Measurements from ENCODE around the gene GALNT17.

GALNT17 gene

GRCh38 chr7:71130031-71130679 is 1.8 kb upstream of the GALNT17 start:
- TF ChIP-seq, protein P1, sequence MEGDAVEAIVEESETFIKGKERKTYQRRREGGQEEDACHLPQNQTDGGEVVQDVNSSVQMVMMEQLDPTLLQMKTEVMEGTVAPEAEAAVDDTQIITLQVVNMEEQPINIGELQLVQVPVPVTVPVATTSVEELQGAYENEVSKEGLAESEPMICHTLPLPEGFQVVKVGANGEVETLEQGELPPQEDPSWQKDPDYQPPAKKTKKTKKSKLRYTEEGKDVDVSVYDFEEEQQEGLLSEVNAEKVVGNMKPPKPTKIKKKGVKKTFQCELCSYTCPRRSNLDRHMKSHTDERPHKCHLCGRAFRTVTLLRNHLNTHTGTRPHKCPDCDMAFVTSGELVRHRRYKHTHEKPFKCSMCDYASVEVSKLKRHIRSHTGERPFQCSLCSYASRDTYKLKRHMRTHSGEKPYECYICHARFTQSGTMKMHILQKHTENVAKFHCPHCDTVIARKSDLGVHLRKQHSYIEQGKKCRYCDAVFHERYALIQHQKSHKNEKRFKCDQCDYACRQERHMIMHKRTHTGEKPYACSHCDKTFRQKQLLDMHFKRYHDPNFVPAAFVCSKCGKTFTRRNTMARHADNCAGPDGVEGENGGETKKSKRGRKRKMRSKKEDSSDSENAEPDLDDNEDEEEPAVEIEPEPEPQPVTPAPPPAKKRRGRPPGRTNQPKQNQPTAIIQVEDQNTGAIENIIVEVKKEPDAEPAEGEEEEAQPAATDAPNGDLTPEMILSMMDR (IDR thresholded peaks at IDR 0.05; ENCODE audit: control insufficient read depth, insufficient read depth, low read depth, low read length, missing control alignments), result no peak
- DNase-seq (ENCODE audit: low read depth), result no peak
- H3K4me3 ChIP-seq (ENCODE audit: control insufficient read depth, low read depth, low read length), result no peak overlapping the region

GRCh38 chr7:71131256-71132126 is 453 bp upstream of the GALNT17 start:
- DNase-seq (ENCODE audit: low read depth), result no peak
- H3K4me3 ChIP-seq (ENCODE audit: control insufficient read depth, low read depth, low read length), result no peak overlapping the region
- TF ChIP-seq, protein P1 (IDR thresholded peaks at IDR 0.05; ENCODE audit: control insufficient read depth, insufficient read depth, low read depth, low read length, missing control alignments), result no peak

DNA sequence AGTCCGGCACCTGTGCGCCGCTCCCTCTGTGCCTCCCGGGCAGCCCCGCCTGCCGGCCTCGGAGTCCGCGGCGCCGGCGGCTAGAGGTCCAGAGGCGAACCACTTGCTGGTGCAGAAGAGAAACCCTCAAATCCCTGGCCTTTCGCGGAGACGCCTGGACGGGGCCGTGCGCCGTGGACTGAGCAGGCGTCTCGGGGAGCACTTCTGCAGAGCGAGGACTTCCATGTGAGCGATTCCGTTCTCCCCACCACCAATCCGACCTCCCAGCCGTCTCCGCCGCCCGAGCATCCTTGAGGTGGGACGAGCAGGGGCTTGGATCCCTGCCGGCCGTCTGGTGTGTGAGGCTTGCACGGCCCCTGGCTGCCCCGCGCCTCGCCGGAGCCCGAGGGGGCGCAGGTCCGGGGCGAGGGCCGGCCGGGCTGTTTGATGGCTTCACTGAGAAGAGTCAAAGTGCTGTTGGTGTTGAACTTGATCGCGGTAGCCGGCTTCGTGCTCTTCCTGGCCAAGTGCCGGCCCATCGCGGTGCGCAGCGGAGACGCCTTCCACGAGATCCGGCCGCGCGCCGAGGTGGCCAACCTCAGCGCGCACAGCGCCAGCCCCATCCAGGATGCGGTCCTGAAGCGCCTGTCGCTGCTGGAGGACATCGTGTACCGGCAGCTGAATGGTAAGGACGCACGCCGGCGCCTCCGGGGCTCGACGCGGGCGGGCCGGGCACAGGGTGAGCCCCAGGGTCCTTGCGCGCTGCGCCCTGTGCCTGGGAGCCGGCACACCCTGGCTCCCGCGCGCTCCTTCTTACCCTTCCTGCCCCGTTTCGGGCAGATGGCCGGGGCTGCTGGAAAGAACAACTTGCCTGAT is 660 bp downstream of the GALNT17 start:
- H3K4me3 ChIP-seq (ENCODE audit: control insufficient read depth, low read depth, low read length), result no peak overlapping the region
- no peak for DNase-seq (ENCODE audit: low read depth)

DNA sequence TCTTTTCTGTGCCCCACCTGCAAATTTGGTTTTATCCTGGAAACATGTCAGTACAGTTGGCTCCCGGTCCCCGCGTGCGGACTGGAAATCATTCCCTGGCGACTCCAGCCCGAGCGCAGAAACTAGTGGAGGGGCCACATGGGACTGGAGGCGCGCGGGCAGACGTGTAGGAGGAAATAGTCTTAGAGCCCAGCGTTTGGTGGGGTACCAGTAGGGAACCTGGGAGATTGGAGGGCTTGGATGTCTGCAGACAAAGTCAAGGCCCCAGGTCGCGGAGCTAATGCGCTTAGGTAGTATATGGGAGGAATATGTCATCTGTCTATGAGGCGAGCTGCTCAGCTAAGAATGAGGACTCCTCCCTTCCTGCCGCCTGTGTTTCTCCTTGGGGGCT is 1.3 kb downstream of the GALNT17 start:
- H3K4me3 ChIP-seq (ENCODE audit: control insufficient read depth, low read depth, low read length), result no peak overlapping the region
- no peak for DNase-seq (ENCODE audit: low read depth)

More for the DNA sequence above, 660 bp downstream of the GALNT17 start:
- TF ChIP-seq, protein P1 (IDR thresholded peaks at IDR 0.05; ENCODE audit: control insufficient read depth, insufficient read depth, low read depth, low read length, missing control alignments), result no peak

DNA sequence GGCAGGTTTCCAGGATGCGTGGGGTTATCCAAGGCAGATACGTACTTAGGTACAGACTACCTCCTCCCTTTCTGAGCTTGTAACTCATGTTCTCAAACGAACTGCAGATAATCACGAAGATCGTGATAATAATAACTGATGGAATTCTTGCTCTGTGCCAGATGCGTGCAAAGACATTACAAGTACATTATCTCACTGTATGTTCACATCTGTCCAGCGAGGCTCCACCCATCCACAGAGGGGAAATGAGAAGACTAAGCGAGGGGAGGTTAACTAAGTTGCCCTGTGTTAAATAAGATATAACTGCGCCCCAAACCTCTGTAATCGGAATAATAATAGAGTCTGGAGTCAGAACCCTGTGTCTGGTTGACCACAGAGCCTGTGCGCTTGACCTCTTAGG is 1.9 kb downstream of the GALNT17 start:
- TF ChIP-seq, protein P1 (IDR thresholded peaks at IDR 0.05; ENCODE audit: control insufficient read depth, insufficient read depth, low read depth, low read length, missing control alignments), result no peak
- no peak overlapping the region for H3K4me3 ChIP-seq (ENCODE audit: control insufficient read depth, low read depth, low read length)
- DNase-seq (ENCODE audit: low read depth), result no peak

More for the DNA sequence above, 1.3 kb downstream of the GALNT17 start:
- TF ChIP-seq, protein P1 (IDR thresholded peaks at IDR 0.05; ENCODE audit: control insufficient read depth, insufficient read depth, low read depth, low read length, missing control alignments), result no peak

DNA sequence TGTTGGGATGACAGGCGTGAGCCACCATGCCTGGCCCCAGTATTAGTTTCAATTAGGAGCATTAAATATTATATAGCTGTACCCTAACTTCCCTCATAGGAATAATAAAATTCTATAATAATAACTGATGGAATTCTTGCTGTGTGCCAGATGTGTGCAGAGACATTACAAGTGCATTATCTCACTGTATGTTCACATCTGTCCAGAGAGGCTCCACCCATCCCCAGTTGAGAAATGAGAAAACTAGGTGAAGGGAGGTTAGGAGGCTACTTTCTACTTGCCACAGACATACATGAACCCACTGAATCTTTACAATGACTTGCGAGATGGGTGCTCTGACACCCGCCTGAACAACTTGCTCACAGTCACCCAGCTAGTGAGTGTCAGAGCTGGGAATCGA is 3.2 kb downstream of the GALNT17 start:
- no peak for DNase-seq (ENCODE audit: low read depth)
- no peak overlapping the region for H3K4me3 ChIP-seq (ENCODE audit: control insufficient read depth, low read depth, low read length)
- TF ChIP-seq, protein P1 (IDR thresholded peaks at IDR 0.05; ENCODE audit: control insufficient read depth, insufficient read depth, low read depth, low read length, missing control alignments), result no peak
